Neural progenitor cell (in vitro differentiated cells): Measurements from ENCODE around the gene SPATA12. TPM values are rescaled to one million over a fixed set of nuclear protein-coding genes. Genes with fewer than 3 reads are reported as not detected.

Experiments
- DNase-seq: peaks from one replicate; pipeline ENCODE4 v3.0.0-alpha.2; 2016; ENCODE audit warnings: low spot score
- H2AFZ ChIP-seq: fragments of 200-600 bp; sonication (generic); replicated peaks from 2 replicates; pipeline ENCODE4 v1.6.1; 2016; ENCODE audit warnings: antibody characterized with exemption
- H3F3A ChIP-seq: fragments of 200-600 bp; sonication (generic); 2 replicates; pipeline ENCODE4 v1.6.1; 2016; ENCODE audit warnings: antibody characterized with exemption, low read depth
- H3K27ac ChIP-seq: fragments of 200-600 bp; sonication (generic); 2 replicates; pipeline ENCODE4 v1.5.1; 2016; ENCODE audit warnings: mild to moderate bottlenecking
- H3K27me3 ChIP-seq: fragments of 200-600 bp; sonication (generic); 2 replicates; pipeline ENCODE4 v1.6.1; 2016; ENCODE audit warnings: mild to moderate bottlenecking, moderate library complexity
- H3K36me3 ChIP-seq: fragments of 200-600 bp; sonication (generic); 2 replicates; pipeline ENCODE4 v1.5.1; 2016
- H3K4me1 ChIP-seq: fragments of 200-600 bp; sonication (generic); 2 replicates; pipeline ENCODE4 v1.6.1; 2016; ENCODE audit warnings: mixed run types
- H3K4me2 ChIP-seq: fragments of 200-600 bp; sonication (generic); 2 replicates; pipeline ENCODE4 v1.6.1; 2016
- H3K4me3 ChIP-seq: fragments of 200-600 bp; sonication (generic); 2 replicates; pipeline ENCODE4 v1.5.1; 2016
- H3K79me2 ChIP-seq: fragments of 200-600 bp; sonication (generic); 2 replicates; pipeline ENCODE4 v1.6.1; 2016; ENCODE audit warnings: low read depth
- H3K9ac ChIP-seq: fragments of 200-600 bp; sonication (generic); 2 replicates; pipeline ENCODE4 v1.6.1; 2016
- H3K9me3 ChIP-seq: fragments of 200-600 bp; sonication (generic); 2 replicates; pipeline ENCODE4 v1.5.1; 2016; ENCODE audit warnings: low read depth
- H4K20me1 ChIP-seq: fragments of 200-600 bp; sonication (generic); 2 replicates; pipeline ENCODE4 v1.6.1; 2016; ENCODE audit warnings: low read depth
- H3K27ac Mint-ChIP-seq: 3 replicates; pipeline ENCODE4 v1.8.0; 2021; ENCODE audit warnings: mixed read lengths
- H3K27me3 Mint-ChIP-seq: 2 replicates; pipeline ENCODE4 v1.8.0; 2022; ENCODE audit warnings: low read depth, mild to moderate bottlenecking, inconsistent platforms, moderate library complexity, mixed read lengths; ENCODE audit not compliant: insufficient read depth
- H3K36me3 Mint-ChIP-seq: 3 replicates; pipeline ENCODE4 v1.8.0; 2021; ENCODE audit warnings: mixed read lengths
- H3K4me1 Mint-ChIP-seq: 3 replicates; pipeline ENCODE4 v1.8.0; 2021; ENCODE audit warnings: mixed read lengths
- H3K4me3 Mint-ChIP-seq: 3 replicates; pipeline ENCODE4 v1.8.0; 2021; ENCODE audit warnings: mild to moderate bottlenecking, moderate library complexity, mixed read lengths
- H3K9me3 Mint-ChIP-seq: 3 replicates; pipeline ENCODE4 v1.8.0; 2020; ENCODE audit warnings: mixed read lengths
- EZH2 ChIP-seq: fragments of 200-600 bp; sonication (generic); IDR thresholded peaks from 2 replicates; pipeline ENCODE4 v1.6.1; 2017; ENCODE audit warnings: antibody characterized with exemption, mild to moderate bottlenecking, moderate library complexity
- EZH2phosphoT487 ChIP-seq: fragments of 200-600 bp; sonication (generic); IDR thresholded peaks from 2 replicates; pipeline ENCODE4 v1.6.1; 2017; ENCODE audit warnings: antibody characterized with exemption
- total RNA-seq: library from RNA; depleted of rRNA; stranded (reverse); fragments of >200 nt; gene quantifications from 2 replicates; pipeline ENCODE4 v1.2.3, GENCODE V29; 2015; ENCODE audit warnings: low replicate concordance
- TF ChIP-seq, protein P1 (sequence below): fragments of 200-600 bp; sonication (generic); IDR thresholded peaks from 2 replicates; pipeline ENCODE4 v1.5.1; 2017; ENCODE audit warnings: antibody characterized with exemption, mild to moderate bottlenecking

The SPATA12 gene
- total RNA-seq, 1 donor from 2014 or later, result 0.17 TPM

DNA sequence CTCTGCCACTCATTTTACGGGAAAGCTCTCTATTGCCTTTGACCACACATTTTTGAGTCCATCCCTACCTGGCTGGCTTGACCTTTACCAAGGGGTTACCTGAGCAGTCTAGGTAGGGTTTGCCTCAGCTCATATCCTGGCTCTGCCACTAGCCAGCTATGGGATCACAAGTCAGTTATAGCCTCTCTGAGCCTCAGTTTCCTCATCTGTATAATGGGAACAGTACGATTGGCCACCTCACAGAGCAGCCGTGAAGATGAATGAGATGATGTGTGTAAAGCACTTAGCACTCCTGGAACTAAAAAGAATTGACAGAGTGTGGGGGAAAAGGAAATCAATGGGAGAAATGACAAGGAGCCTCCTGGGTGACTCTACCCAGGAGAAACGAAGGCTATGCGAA is 28.0 kb downstream of the SPATA12 start:
- no peaks in the 10 kb centered on the region for H4K20me1 ChIP-seq
- H3K27me3 ChIP-seq, result no peaks in the 10 kb centered on the region
- H3K9ac ChIP-seq, result no peak overlapping the region
- H3K4me1 Mint-ChIP-seq, result peaks cover 19% of the 10 kb centered on the region
- H3K4me3 Mint-ChIP-seq, result no peak overlapping the region
- peaks cover 23% of the 10 kb centered on the region for H3K36me3 Mint-ChIP-seq
- H3K4me2 ChIP-seq, result no peak overlapping the region
- H3K27me3 Mint-ChIP-seq, result peaks cover 2% of the 10 kb centered on the region
- TF ChIP-seq EZH2 (no peak), EZH2phosphoT487 (no peak)
- TF ChIP-seq, protein P1, sequence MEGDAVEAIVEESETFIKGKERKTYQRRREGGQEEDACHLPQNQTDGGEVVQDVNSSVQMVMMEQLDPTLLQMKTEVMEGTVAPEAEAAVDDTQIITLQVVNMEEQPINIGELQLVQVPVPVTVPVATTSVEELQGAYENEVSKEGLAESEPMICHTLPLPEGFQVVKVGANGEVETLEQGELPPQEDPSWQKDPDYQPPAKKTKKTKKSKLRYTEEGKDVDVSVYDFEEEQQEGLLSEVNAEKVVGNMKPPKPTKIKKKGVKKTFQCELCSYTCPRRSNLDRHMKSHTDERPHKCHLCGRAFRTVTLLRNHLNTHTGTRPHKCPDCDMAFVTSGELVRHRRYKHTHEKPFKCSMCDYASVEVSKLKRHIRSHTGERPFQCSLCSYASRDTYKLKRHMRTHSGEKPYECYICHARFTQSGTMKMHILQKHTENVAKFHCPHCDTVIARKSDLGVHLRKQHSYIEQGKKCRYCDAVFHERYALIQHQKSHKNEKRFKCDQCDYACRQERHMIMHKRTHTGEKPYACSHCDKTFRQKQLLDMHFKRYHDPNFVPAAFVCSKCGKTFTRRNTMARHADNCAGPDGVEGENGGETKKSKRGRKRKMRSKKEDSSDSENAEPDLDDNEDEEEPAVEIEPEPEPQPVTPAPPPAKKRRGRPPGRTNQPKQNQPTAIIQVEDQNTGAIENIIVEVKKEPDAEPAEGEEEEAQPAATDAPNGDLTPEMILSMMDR, result no peak
- H3K9me3 ChIP-seq, result no peaks in the 10 kb centered on the region
- no peaks in the 10 kb centered on the region for H3K4me1 ChIP-seq
- no peaks in the 10 kb centered on the region for H3K36me3 ChIP-seq
- no peaks in the 10 kb centered on the region for H3K9me3 Mint-ChIP-seq
- H3K4me3 ChIP-seq, result no peak overlapping the region
- H3K27ac ChIP-seq, result no peak overlapping the region
- H2AFZ ChIP-seq, result no peak overlapping the region
- H3F3A ChIP-seq, result no peaks in the 10 kb centered on the region
- H3K27ac Mint-ChIP-seq, result no peak overlapping the region
- DNase-seq, result no peak
- no peaks in the 10 kb centered on the region for H3K79me2 ChIP-seq

DNA sequence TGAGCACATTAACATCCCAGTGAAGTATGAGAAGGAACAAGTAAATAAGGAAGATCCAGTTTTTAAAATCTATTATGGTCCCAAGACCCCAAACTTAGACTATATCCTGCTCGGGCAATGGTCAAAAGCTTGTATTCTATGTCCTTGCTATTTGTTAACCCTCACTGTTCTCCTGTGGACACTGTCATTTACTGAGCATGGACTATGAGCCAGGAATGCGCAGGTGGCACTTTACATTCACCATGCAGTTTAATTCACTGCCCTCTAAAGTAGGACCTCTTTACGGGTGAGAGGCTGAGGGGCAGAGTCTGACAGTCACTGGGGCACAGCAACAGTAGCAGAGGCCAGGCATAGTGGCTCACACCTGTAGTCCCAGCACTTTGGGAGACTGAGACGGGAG is 28.6 kb downstream of the SPATA12 start:
- H3K4me3 ChIP-seq, result no peak overlapping the region
- Mint-ChIP-seq H3K9me3 (no peaks in the 10 kb centered on the region), H3K27ac (no peak overlapping the region), H3K36me3 (peaks cover 28% of the 10 kb centered on the region), H3K4me3 (no peak overlapping the region), H3K27me3 (peaks cover 2% of the 10 kb centered on the region), H3K4me1 (peaks cover 19% of the 10 kb centered on the region)
- no peak overlapping the region for H3K27ac ChIP-seq
- H3K36me3 ChIP-seq, result no peaks in the 10 kb centered on the region
- H3K9me3 ChIP-seq, result no peaks in the 10 kb centered on the region
- no peaks in the 10 kb centered on the region for H3K4me1 ChIP-seq
- TF ChIP-seq, protein P1, result no peak
- TF ChIP-seq EZH2phosphoT487 (no peak), EZH2 (no peak)
- H3K27me3 ChIP-seq, result no peaks in the 10 kb centered on the region
- H4K20me1 ChIP-seq, result no peaks in the 10 kb centered on the region
- H3K79me2 ChIP-seq, result no peaks in the 10 kb centered on the region
- no peak for DNase-seq
- H3K9ac ChIP-seq, result no peak overlapping the region
- H2AFZ ChIP-seq, result no peak overlapping the region
- no peaks in the 10 kb centered on the region for H3F3A ChIP-seq
- no peak overlapping the region for H3K4me2 ChIP-seq

DNA sequence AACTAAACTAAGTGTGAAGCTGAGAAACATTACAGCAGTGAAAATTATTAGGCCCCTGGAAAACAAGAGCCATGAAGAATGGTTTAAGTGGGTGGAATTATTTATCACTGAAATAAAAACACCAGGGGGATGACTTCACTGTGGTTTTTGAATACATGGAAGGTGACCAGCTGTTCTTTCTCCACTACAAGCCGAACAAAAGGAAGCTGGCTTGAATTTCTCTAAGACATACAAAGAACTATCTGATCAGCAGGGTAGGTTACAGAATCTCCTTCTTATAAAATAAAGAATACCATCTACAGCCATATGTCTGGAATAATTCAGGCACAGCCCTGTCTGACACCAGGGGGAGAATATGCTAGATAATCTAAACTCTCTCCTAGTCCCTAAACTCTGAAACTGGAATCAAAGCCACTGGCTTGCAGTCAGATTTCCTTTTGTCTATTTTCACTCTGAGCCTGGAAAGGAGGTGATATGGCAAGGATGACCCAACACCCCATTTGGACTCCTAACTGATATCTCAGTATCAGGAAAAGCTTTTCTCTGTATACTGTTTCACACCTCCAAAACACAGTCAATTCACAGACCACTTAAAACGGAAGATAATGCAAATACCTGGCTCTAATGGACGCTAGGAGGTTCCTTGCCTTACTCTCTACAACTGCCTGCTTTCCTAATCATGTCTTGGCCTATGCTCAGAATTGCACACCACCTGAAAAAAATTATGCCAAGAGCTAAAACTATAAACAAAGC is 31.2 kb downstream of the SPATA12 start:
- Mint-ChIP-seq H3K4me1 (peaks cover 21% of the 10 kb centered on the region), H3K36me3 (peaks cover 46% of the 10 kb centered on the region), H3K27me3 (peaks cover 5% of the 10 kb centered on the region), H3K4me3 (no peak overlapping the region), H3K9me3 (no peaks in the 10 kb centered on the region), H3K27ac (peak overlapping the region; percentile 4)
- Histone ChIP-seq H3K9ac (no peak overlapping the region), H3K4me1 (no peaks in the 10 kb centered on the region), H4K20me1 (no peaks in the 10 kb centered on the region), H3K79me2 (no peaks in the 10 kb centered on the region), H3K27ac (no peak overlapping the region), H3F3A (no peaks in the 10 kb centered on the region), H3K9me3 (no peaks in the 10 kb centered on the region), H3K27me3 (no peaks in the 10 kb centered on the region), H2AFZ (no peak overlapping the region), H3K36me3 (peaks cover 4% of the 10 kb centered on the region), H3K4me3 (no peak overlapping the region), H3K4me2 (no peak overlapping the region)
- no peak for DNase-seq
- TF ChIP-seq EZH2 (no peak), EZH2phosphoT487 (no peak)
- TF ChIP-seq, protein P1, result no peak
